Endothelial cell of umbilical vein (primary cell): ENCODE measurements around the gene MYH3.

Source experiments
- EZH2 ChIP-seq: IDR thresholded peaks from 2 replicates; pipeline ENCODE4 v1.6.1; 2012; ENCODE audit warnings: borderline replicate concordance, low read depth, mild to moderate bottlenecking, moderate library complexity, low read length, inconsistent platforms; ENCODE audit not compliant: severe bottlenecking
- FOS ChIP-seq: IDR thresholded peaks from 2 replicates; pipeline ENCODE4 v1.6.1; 2011; ENCODE audit warnings: mild to moderate bottlenecking, low read length, moderate library complexity, borderline replicate concordance; ENCODE audit not compliant: insufficient read depth
- GATA2 ChIP-seq: IDR thresholded peaks from 2 replicates; pipeline ENCODE4 v1.7.0; 2011; ENCODE audit warnings: low read depth, mild to moderate bottlenecking, moderate library complexity, mixed read lengths, low read length; ENCODE audit not compliant: insufficient read length, insufficient read depth
- JUN ChIP-seq: IDR thresholded peaks from 2 replicates; pipeline ENCODE4 v1.6.1; 2011; ENCODE audit warnings: borderline replicate concordance, low read depth; ENCODE audit not compliant: insufficient read length, insufficient read depth
- MYC ChIP-seq: IDR thresholded peaks from one replicate; pipeline ENCODE4 v1.6.1; 2011; ENCODE audit warnings: mild to moderate bottlenecking, low read depth, low read length
- POLR2A ChIP-seq: IDR thresholded peaks from 2 replicates; pipeline ENCODE4 v1.6.1; 2012; ENCODE audit warnings: low read depth, mild to moderate bottlenecking, control low read depth, low read length
- POLR2AphosphoS5 ChIP-seq: IDR thresholded peaks from 2 replicates; pipeline ENCODE4 v1.6.1; 2012; ENCODE audit warnings: low read depth, mild to moderate bottlenecking, control low read depth, low read length, moderate library complexity; ENCODE audit not compliant: insufficient read depth
- TF ChIP-seq, protein P1 (sequence below), 2 donors: IDR thresholded peaks; 1 replicate in 1 of 2; 2 replicates in 1 of 2; pipeline ENCODE4 v1.5.1; 2011; ENCODE audit warnings: low read length in 2 of 2, mild to moderate bottlenecking in 2 of 2, moderate library complexity in 2 of 2, control low read depth in 1 of 2, inconsistent platforms in 1 of 2, low read depth in 1 of 2; ENCODE audit not compliant: insufficient read depth in 1 of 2; ENCODE audit errors: extremely low read depth in 1 of 2
- TF ChIP-seq, protein P2 (sequence below): IDR thresholded peaks from 2 replicates; pipeline ENCODE4 v1.6.1; 2011; ENCODE audit not compliant: insufficient read depth, insufficient read length

- TF ChIP-seq MYC: no peak
- TF ChIP-seq, protein P1, sequence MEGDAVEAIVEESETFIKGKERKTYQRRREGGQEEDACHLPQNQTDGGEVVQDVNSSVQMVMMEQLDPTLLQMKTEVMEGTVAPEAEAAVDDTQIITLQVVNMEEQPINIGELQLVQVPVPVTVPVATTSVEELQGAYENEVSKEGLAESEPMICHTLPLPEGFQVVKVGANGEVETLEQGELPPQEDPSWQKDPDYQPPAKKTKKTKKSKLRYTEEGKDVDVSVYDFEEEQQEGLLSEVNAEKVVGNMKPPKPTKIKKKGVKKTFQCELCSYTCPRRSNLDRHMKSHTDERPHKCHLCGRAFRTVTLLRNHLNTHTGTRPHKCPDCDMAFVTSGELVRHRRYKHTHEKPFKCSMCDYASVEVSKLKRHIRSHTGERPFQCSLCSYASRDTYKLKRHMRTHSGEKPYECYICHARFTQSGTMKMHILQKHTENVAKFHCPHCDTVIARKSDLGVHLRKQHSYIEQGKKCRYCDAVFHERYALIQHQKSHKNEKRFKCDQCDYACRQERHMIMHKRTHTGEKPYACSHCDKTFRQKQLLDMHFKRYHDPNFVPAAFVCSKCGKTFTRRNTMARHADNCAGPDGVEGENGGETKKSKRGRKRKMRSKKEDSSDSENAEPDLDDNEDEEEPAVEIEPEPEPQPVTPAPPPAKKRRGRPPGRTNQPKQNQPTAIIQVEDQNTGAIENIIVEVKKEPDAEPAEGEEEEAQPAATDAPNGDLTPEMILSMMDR (IDR thresholded peaks at IDR 0.05; ENCODE audit: extremely low read depth in 1 of 2, insufficient read depth in 1 of 2, low read depth in 1 of 2, low read length in 2 of 2): no peak
- TF ChIP-seq POLR2A: no peak
- no peak for TF ChIP-seq JUN
- no peak for TF ChIP-seq POLR2AphosphoS5
- TF ChIP-seq, protein P2, sequence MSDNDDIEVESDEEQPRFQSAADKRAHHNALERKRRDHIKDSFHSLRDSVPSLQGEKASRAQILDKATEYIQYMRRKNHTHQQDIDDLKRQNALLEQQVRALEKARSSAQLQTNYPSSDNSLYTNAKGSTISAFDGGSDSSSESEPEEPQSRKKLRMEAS: no peak
- no peak for TF ChIP-seq GATA2
- no peak for TF ChIP-seq FOS
- no peak for TF ChIP-seq EZH2
Observed at GRCh38 chr17:10698096-10698818, 41.1 kb upstream of the MYH3 start.
